ENCODE data around the gene ZHX3. TPM values are rescaled to one million over a fixed set of nuclear protein-coding genes. Genes with fewer than 3 reads are reported as not detected.
A peak's percentile ranks its signal among the peaks of the same experiment; 100 is the strongest.

Gene ZHX3
- total RNA-seq, 1 donor from 2014 or later = 34.6 TPM

GRCh38 chr20:41159547-41159946 lies 158.0 kb downstream of the ZHX3 start:
- H3K4me3 ChIP-seq = no peak overlapping the region
- peaks cover 75% of the 10 kb centered on the region for H3K4me1 ChIP-seq
- TF ChIP-seq CTCF (IDR thresholded peaks at IDR 0.05; ENCODE audit: borderline replicate concordance) = no peak
- H3K9me3 ChIP-seq (replicated peaks) = no peaks in the 10 kb centered on the region
- peak overlapping the region; percentile 99 for H3K27ac ChIP-seq (replicated peaks)
- DNase-seq = no peak
- H3K36me3 ChIP-seq = peaks cover 44% of the 10 kb centered on the region
- H3K27me3 ChIP-seq (ENCODE audit: low read depth) = no peaks in the 10 kb centered on the region
- intact Hi-C loops (cut with micrococcal nuclease) = no loop called here

GRCh38 chr20:41158082-41158625 lies 159.4 kb downstream of the ZHX3 start:
- Histone ChIP-seq H3K4me1 (peaks cover 88% of the 10 kb centered on the region), H3K27me3 (ENCODE audit: low read depth) (no peaks in the 10 kb centered on the region), H3K9me3 (replicated peaks) (no peaks in the 10 kb centered on the region), H3K4me3 (no peak overlapping the region), H3K36me3 (peaks cover 30% of the 10 kb centered on the region), H3K27ac (replicated peaks) (peak overlapping the region; percentile 99)
- intact Hi-C loops (cut with micrococcal nuclease) = no loop called here
- no peak for TF ChIP-seq CTCF (IDR thresholded peaks at IDR 0.05; ENCODE audit: borderline replicate concordance)
- no peak for DNase-seq

- intact Hi-C loops (cut with micrococcal nuclease) = no loop called here
- no peak overlapping the region for H3K4me3 ChIP-seq
- H3K4me1 ChIP-seq = peaks cover 100% of the 10 kb centered on the region
- DNase-seq = no peak
- H3K27me3 ChIP-seq (ENCODE audit: low read depth) = no peaks in the 10 kb centered on the region
- H3K9me3 ChIP-seq (replicated peaks) = no peaks in the 10 kb centered on the region
- TF ChIP-seq CTCF (IDR thresholded peaks at IDR 0.05; ENCODE audit: borderline replicate concordance) = no peak
- H3K27ac ChIP-seq (replicated peaks) = peak overlapping the region; percentile 99
- H3K36me3 ChIP-seq = peaks cover 8% of the 10 kb centered on the region
Measured at GRCh38 chr20:41155261-41155660, 162.3 kb downstream of the ZHX3 start.

GRCh38 chr20:41154436-41155176 lies 162.9 kb downstream of the ZHX3 start:
- H3K4me1 ChIP-seq = peaks cover 100% of the 10 kb centered on the region
- H3K27me3 ChIP-seq (ENCODE audit: low read depth) = no peaks in the 10 kb centered on the region
- intact Hi-C loops (cut with micrococcal nuclease) = no loop called here
- peak; percentile 46 for DNase-seq
- no peaks in the 10 kb centered on the region for H3K9me3 ChIP-seq (replicated peaks)
- peak; percentile 30 for TF ChIP-seq CTCF (IDR thresholded peaks at IDR 0.05; ENCODE audit: borderline replicate concordance)
- no peak overlapping the region for H3K4me3 ChIP-seq
- peaks cover 2% of the 10 kb centered on the region for H3K36me3 ChIP-seq
- peak overlapping the region; percentile 99 for H3K27ac ChIP-seq (replicated peaks)

GRCh38 chr20:41152108-41152757 lies 165.3 kb downstream of the ZHX3 start:
- DNase-seq = no peak
- peak overlapping the region; percentile 99 for H3K27ac ChIP-seq (replicated peaks)

More at GRCh38 chr20:41152108-41152757, 165.3 kb downstream of the ZHX3 start:
- TF ChIP-seq CTCF (IDR thresholded peaks at IDR 0.05; ENCODE audit: borderline replicate concordance) = no peak
- no peaks in the 10 kb centered on the region for H3K36me3 ChIP-seq
- no peaks in the 10 kb centered on the region for H3K9me3 ChIP-seq (replicated peaks)
- no peak overlapping the region for H3K4me3 ChIP-seq
- intact Hi-C loops (cut with micrococcal nuclease) = no loop called here
- H3K4me1 ChIP-seq = peaks cover 100% of the 10 kb centered on the region
- no peaks in the 10 kb centered on the region for H3K27me3 ChIP-seq (ENCODE audit: low read depth)

All from left ventricle myocardium inferior (tissue), 1 donor.